SH-SY5Y (cell line): ENCODE data around the gene NSF.

ENCODE experiments used
- GATA2 ChIP-seq: IDR thresholded peaks from 2 replicates; pipeline ENCODE4 v1.6.1; 2011; ENCODE audit warnings: mild to moderate bottlenecking, low read depth, low read length
- GATA3 ChIP-seq: IDR thresholded peaks from 2 replicates; pipeline ENCODE4 v1.6.1; 2011; ENCODE audit warnings: low read depth, mild to moderate bottlenecking, low read length, moderate library complexity

- TF ChIP-seq GATA3 (no peak), GATA2 (no peak)
Measured at GRCh38 chr17:46759141-46759540, 168.7 kb downstream of the NSF start.
